ENCODE measurements around the gene GNL3L.
"Not testable (repeated sequence)": the region's sequence is repeated elsewhere in the genome, so short reads cannot be mapped to it uniquely, and the experiment has no call there.

GNL3L gene

DNA sequence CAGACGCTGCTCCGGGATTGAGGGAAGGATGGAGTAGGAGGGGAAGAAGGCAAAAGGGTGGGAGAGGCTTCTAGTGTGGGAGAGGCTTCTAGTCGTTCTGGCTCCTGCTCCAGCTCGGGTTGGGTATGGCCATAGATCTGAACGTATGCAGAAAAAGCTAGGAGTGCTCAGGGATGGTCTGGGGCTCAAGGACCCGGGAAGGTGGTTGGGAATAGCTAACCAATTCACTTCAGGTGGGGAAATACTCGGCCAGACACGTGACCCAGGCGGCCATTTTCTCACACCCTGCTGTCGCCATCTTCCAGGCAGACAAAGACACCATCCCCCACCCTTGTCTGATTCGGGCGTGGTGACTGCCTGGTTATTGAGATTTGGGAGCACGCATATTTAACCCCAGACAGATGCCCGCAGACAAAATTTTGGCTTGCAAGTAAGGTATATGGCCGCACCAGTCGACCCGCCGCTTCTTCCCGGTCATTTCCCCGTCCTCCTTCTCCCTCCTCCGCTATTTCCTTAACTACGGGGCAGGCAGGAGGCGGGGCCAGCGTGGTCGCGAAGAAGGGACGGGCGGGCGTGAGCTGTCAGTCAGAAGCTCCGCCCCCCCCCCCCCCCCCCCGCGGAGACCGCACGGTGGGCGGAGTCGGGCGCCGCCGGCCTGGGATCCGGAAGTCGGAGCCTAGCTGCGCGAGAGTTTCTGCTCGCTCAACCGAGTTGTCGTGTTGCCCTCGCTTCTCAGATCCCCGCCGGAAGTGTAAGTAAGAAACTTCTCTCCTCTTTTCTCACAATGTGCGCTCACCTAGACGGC is at the start of gene GNL3L:
TSS of gene GNL3L (plus strand) at position 668 of the 805 bp plus-strand sequence. CDS start 2,348 bp downstream, outside the sequence.
- DNase-seq, result peak; percentile 74

GRCh38 chrX:54482839-54483593 is 47.0 kb upstream of the GNL3L start:
- no peak for DNase-seq

DNA sequence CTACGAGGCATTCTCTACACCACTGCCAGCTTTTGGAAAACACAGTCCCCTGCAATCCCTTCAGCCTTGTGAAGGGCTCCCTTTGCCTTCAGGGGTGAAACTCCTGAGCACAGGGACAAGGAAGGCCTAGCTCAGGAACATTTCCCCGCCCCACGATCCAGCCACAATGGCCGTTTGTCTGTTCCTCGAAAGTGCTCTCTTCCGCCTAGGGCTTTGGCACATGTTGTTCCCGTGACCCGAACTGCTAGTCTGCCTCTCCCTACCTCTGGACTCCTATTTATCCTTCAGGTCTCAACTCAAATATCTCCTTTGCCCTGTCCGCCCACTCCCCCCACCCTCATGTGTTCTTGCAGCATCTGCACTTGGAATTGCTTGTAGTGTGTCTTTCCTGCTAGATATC is 46.1 kb upstream of the GNL3L start:
- no peak for DNase-seq

- DNase-seq, result no peak
These were observed 45.4 kb upstream of the GNL3L start for GRCh38 chrX:54484666-54485065.

- DNase-seq, result not testable (repeated sequence)
These were observed 40.2 kb upstream of the GNL3L start for GRCh38 chrX:54489819-54490218.

DNA sequence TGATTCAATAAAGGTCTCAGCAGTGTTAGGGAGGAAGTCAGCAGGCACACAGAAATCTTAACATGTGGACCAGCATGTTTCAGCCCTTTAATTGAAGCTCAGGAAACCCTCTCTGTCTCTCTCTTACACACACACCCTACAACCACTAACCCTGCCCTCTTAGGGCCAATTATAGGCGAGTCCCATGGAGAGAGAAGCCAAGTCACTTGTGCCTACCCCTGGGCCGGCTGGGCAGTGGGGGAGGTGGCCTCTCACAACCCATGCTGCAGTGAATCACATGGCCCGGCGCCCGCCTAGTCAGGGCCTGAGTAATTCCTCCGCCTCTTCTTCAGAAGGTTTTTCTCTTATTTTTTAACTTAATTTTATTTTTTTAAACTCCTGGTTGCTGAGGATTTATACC is 37.7 kb upstream of the GNL3L start:
- no peak for DNase-seq

- DNase-seq, result no peak
These were observed 35.6 kb upstream of the GNL3L start for GRCh38 chrX:54494166-54494988.

DNA sequence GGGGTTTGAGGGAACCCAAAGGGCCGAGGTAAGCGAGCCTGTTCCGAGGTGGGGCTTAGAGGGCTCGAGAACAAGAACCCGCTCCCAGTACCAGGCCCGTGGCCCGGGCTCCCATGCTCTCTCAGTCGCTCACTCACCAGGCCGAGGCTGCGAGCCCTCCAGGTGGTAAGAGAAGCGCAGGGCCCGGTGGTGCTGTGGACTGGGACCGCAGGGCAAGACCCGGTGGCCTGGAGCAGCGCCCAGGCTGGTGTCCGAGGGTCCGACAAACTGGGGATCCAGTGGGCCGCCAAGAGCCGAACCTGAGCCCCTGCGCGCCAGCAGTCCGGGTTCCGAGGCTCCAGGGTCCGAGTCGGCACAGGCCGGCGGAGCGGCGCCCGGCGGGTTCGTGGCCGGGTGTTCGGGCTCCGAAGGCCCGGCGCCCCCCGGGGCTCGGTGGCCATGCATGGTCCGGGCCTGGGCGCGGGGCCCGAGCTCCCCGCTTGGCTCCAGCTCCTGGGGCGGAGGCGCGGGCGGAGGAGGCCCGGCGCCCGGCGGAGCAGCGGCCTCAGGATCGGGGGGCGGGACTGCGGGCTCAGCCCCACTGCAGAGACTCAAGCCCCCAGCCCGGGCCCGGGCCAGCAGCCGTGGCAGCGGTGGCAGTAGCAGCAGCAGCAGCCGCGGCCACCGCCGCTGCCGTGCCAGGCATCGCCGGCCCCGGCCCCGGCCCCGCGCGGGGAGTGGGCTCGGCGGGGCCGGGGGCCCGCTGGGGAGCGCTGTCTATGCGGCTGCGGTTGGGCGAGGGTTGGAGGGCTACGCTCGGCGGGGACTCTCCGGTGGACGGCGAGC is 34.8 kb upstream of the GNL3L start:
- no peak for DNase-seq

DNA sequence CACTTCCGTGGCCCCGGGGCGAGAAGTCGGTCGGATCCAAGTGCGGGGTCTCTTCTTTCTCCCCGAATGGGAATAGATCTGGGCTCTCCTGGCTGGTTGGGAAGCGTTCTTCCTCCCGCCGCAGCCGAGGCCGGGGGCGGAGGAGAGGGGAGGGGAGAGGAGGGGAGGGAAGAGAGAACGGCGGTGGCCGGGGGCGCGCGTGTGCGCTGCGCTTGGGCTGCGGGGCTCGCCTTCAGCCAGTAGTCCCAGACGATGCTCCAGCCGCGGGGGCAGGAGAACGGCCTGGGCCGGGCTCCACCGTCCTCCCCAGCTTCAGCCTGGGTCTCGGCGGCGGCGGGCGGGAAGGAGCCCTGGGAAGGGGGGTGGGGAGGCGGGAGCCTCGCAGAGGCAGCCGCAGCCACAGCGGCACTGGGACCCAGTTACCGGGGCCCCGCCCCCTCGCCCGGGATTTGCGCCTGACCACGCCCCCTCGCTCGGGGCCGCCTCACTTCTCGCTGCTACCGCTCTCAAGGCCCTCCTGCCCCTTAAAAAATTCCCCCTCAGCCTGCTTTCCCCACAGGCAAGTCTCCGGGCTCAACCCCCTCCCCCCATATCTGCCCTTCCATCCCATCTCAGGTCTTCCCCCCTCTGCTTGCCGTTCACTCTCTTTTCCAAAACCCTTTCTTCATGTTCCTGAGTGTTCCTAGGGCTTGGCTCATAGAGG is 34.1 kb upstream of the GNL3L start, which contains the start of gene FGD1:
TSS of gene FGD1 (minus strand) at position 421 of the 703 bp plus-strand sequence. CDS start 802 bp downstream, outside the sequence.
- peak; percentile 7 for DNase-seq

GRCh38 chrX:54496517-54496852 is 33.5 kb upstream of the GNL3L start:
- no peak for DNase-seq

DNA sequence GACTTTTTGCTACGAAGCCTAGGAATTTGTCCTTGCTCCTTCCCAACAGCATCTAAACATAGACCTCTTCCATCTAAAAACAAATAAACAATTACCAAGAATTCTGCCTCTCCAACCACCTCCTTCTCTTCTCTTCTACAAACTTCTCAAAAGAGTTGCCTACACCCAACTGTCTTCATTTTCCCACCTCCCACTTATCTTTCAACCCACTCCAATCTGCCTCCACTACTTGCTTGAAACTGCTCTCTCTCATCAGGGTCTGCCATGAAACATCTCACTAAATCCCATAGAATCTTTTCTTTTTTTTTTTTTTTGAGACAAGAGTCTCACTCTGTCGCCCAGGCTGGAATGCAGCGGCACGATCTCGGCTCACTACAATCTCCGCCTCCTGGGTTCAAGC is 33.1 kb upstream of the GNL3L start:
- DNase-seq, result no peak

DNA sequence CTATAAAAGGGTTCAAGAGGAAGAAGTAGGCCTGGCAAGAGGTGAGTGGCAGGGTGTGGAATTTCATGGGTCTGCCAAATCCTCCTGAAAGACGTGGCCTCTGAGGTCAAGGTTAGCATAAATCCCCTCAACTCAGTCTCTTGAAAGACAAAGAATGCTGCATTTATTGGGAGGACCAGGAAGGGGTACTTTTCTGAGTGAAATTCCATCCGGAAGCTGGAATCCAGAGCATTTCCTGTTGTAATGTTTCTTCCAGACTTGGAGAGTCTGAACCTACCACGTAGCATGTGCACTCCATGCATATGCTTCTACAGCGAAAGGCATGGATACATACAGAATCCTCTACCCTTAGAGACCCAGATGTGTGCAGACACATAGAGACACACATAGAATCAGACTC is 20.6 kb upstream of the GNL3L start:
- DNase-seq, result no peak

DNA sequence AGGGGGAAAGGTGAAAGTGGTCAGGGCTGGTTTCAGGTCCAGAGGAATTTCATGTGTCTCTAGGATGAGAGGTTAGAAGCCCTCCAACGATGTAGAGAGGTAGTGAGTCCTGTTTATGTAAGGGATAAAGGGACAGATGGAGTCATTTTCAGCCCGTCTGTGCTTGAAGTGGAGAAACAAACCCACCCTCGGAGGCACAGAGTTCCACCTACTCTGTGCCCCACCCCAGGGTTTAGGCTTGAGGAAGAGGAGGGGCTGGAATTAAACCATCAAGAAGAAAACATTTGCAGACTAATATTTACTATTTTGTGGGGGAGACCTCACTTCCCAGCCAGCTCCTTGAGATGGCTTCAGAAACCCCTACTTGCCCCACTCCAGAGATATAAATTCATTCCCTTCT is 868 bp upstream of the GNL3L start:
- no peak for DNase-seq

- DNase-seq, result no peak
These were observed 410 bp downstream of the GNL3L start for GRCh38 chrX:54530357-54530900.

- no peak for DNase-seq
These were observed 4.3 kb downstream of the GNL3L start for GRCh38 chrX:54534271-54534670.

GRCh38 chrX:54540289-54540688 is 10.3 kb downstream of the GNL3L start:
- DNase-seq, result no peak

- not testable (repeated sequence) for DNase-seq
These were observed 12.2 kb downstream of the GNL3L start for GRCh38 chrX:54542239-54542638.

DNA sequence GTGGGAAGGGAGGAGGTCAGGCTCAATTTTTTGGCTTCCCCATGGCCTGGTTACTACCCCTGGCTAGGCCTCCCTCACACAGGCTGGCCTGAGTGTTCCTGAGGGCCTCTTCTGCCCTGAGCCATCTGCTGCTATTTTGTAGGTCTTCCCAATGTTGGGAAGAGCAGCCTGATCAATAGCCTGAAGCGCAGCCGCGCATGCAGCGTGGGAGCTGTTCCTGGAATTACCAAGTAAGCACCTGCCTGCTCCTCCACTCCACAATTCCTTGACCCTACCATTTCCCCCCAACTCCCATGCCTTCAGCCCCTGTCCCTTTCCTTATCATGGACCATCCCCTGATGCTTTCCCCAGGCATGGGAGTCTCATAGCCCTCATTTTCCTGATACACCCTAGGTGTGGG is 20.8 kb downstream of the GNL3L start:
- DNase-seq, result no peak

GRCh38 chrX:54551801-54552200 is 21.8 kb downstream of the GNL3L start:
- DNase-seq, result no peak

GRCh38 chrX:54555006-54555405 is 25.0 kb downstream of the GNL3L start:
- DNase-seq, result not testable (repeated sequence)

- no peak for DNase-seq
These were observed 30.4 kb downstream of the GNL3L start for GRCh38 chrX:54560411-54560810.

All from activated CD4-positive, alpha-beta T cell treated with anti-CD3 and anti-CD28 coated beads for 1 hour (primary cell).